WTC11 (cell line): Measurements from ENCODE around the gene SIPA1L3.

Experiments used
- ATF2 ChIP-seq: sonication (generic); formaldehyde crosslinking; IDR thresholded peaks from 2 replicates; pipeline ENCODE4 v1.8.1; 2022; ENCODE audit warnings: low read depth, missing genetic modification reagents, borderline replicate concordance
- CTCF ChIP-seq: fragments of 200-600 bp; IDR thresholded peaks from 2 replicates; pipeline ENCODE4 v1.8.0; 2022; ENCODE audit warnings: antibody characterized with exemption
- FOXK1 ChIP-seq: sonication (generic); formaldehyde crosslinking; IDR thresholded peaks from 2 replicates; pipeline ENCODE4 v1.8.0; 2022; ENCODE audit warnings: mild to moderate bottlenecking, moderate library complexity, missing genetic modification reagents
- USF1 ChIP-seq: sonication (generic); formaldehyde crosslinking; IDR thresholded peaks from 2 replicates; pipeline ENCODE4 v1.8.0; 2022; ENCODE audit warnings: mild to moderate bottlenecking, missing genetic modification reagents
- USF2 ChIP-seq: sonication (generic); formaldehyde crosslinking; IDR thresholded peaks from 2 replicates; pipeline ENCODE4 v1.8.1; 2023; ENCODE audit warnings: mild to moderate bottlenecking, missing genetic modification reagents, moderate library complexity
- ZNF138 ChIP-seq: sonication (generic); formaldehyde crosslinking; conservative IDR thresholded peaks from 2 replicates; pipeline ENCODE4 v1.8.1; 2022; ENCODE audit warnings: mild to moderate bottlenecking, moderate library complexity, missing genetic modification reagents
- ZNF416 ChIP-seq: fragments of 250-450 bp; sonication (Bioruptor Pico); IDR thresholded peaks from 2 replicates; pipeline ENCODE4 v1.9.0; 2021; ENCODE audit warnings: mild to moderate bottlenecking, inconsistent platforms
- ZNF512 ChIP-seq: sonication (generic); formaldehyde crosslinking; IDR thresholded peaks from 2 replicates; pipeline ENCODE4 v1.8.1; 2022; ENCODE audit warnings: missing genetic modification reagents, borderline replicate concordance

GRCh38 chr19:37935341-37935740 is 28.3 kb downstream of the SIPA1L3 start:
- TF ChIP-seq CTCF = no peak
- TF ChIP-seq ZNF512 (CRISPR knock-in tag) = no peak
- no peak for TF ChIP-seq USF1 (CRISPR knock-in tag)
- TF ChIP-seq ATF2 = no peak
- no peak for TF ChIP-seq USF2 (CRISPR knock-in tag)
- TF ChIP-seq ZNF416 (CRISPR knock-in tag) = no peak
- TF ChIP-seq FOXK1 (CRISPR knock-in tag) = no peak
- no peak for TF ChIP-seq ZNF138
